Measurements from ENCODE around the gene STRN.
"Not testable (repeated sequence)": the region's sequence is repeated elsewhere in the genome, so short reads cannot be mapped to it uniquely, and the experiment has no call there.

The STRN gene

DNA sequence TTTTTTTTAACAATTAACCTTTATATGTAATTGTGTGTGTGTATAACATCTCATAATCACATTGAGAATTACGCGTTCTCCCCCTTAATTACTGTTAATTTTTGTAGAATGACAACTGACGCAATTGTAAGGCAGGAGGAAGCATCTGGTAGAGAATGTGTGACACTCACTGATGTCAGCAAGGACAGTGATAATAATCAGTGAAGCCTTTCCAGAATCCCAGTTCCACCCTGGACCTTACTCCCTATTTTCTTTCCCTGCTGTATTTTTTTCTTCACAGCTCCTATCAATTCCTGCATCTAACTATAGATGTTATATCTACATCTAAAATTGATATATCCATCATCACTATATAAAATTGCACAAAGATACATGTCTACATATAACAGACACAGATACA is 16.1 kb upstream of the STRN start:
- no peaks in the 10 kb centered on the region for H3K36me3 ChIP-seq (ENCODE audit: insufficient read depth)

DNA sequence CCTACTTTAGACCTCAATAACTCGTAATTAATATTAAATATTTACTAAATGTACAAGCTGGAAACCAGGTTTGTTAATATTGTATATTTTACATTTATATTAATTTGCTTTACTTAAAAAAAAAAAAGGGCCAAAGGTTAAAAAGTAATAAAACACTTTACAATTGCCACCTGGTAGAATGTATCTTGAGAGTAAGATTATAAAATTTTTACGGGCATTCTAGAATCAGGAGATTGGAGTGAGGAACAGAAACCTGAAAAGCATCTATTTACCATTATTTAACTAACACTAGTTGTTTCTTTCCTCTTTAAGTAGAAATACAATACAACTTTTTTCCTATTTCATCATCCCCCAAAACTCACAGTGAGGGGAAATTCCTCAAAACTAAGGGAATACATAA is 15.6 kb upstream of the STRN start:
- H4K20me1 ChIP-seq (ENCODE audit: insufficient read depth), result no peaks in the 10 kb centered on the region
- no peak overlapping the region for H3K27ac ChIP-seq
- no peak overlapping the region for H3K4me2 ChIP-seq
- H2AFZ ChIP-seq (ENCODE audit: low read depth), result no peak overlapping the region
- H3K27me3 ChIP-seq (ENCODE audit: insufficient read depth, low read depth), result no peaks in the 10 kb centered on the region
- no peaks in the 10 kb centered on the region for H3K36me3 ChIP-seq (ENCODE audit: insufficient read depth)
- no peaks in the 10 kb centered on the region for H3K4me1 ChIP-seq (ENCODE audit: low read depth, poor library complexity, severe bottlenecking)
- no peaks in the 10 kb centered on the region for H3K79me2 ChIP-seq (ENCODE audit: insufficient read depth, low read depth)
- no peak overlapping the region for H3K4me3 ChIP-seq (IDR thresholded peaks at IDR 0.05; ENCODE audit: insufficient read depth, low read depth, low read length)
- TF ChIP-seq, protein P1, sequence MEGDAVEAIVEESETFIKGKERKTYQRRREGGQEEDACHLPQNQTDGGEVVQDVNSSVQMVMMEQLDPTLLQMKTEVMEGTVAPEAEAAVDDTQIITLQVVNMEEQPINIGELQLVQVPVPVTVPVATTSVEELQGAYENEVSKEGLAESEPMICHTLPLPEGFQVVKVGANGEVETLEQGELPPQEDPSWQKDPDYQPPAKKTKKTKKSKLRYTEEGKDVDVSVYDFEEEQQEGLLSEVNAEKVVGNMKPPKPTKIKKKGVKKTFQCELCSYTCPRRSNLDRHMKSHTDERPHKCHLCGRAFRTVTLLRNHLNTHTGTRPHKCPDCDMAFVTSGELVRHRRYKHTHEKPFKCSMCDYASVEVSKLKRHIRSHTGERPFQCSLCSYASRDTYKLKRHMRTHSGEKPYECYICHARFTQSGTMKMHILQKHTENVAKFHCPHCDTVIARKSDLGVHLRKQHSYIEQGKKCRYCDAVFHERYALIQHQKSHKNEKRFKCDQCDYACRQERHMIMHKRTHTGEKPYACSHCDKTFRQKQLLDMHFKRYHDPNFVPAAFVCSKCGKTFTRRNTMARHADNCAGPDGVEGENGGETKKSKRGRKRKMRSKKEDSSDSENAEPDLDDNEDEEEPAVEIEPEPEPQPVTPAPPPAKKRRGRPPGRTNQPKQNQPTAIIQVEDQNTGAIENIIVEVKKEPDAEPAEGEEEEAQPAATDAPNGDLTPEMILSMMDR (conservative IDR thresholded peaks at IDR 0.05; ENCODE audit: low read depth, low read length), result no peak
- no peak overlapping the region for H3K9ac ChIP-seq

More for the DNA sequence above, 16.1 kb upstream of the STRN start:
- H3K4me1 ChIP-seq (ENCODE audit: low read depth, poor library complexity, severe bottlenecking), result no peaks in the 10 kb centered on the region
- no peaks in the 10 kb centered on the region for H3K27me3 ChIP-seq (ENCODE audit: insufficient read depth, low read depth)
- no peak overlapping the region for H3K4me2 ChIP-seq
- no peak overlapping the region for H2AFZ ChIP-seq (ENCODE audit: low read depth)
- H3K9ac ChIP-seq, result no peak overlapping the region
- no peak overlapping the region for H3K27ac ChIP-seq
- TF ChIP-seq, protein P1 (conservative IDR thresholded peaks at IDR 0.05; ENCODE audit: low read depth, low read length), result no peak
- H3K4me3 ChIP-seq (IDR thresholded peaks at IDR 0.05; ENCODE audit: insufficient read depth, low read depth, low read length), result no peak overlapping the region
- no peaks in the 10 kb centered on the region for H3K79me2 ChIP-seq (ENCODE audit: insufficient read depth, low read depth)
- H4K20me1 ChIP-seq (ENCODE audit: insufficient read depth), result no peaks in the 10 kb centered on the region

DNA sequence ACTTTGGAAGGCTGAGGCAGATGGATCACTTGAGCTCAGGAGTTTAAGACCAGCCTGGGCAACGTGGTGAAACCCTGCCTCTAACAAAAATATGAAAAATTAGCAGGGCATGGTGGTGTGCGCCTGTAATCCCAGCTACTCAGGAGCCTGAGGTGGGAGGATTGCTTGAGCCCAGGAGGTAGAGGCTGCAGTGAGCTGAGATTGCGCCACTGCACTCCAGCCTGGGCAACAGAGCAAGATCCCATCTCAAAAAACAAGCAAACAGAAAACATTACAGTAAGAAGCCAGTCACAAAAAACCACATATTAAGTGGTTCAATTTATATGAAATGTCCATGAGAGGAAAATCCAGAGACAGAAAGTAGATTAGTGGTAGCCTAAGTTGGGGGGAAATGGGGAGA is 12.7 kb upstream of the STRN start:
- not testable (repeated sequence) for H3K79me2 ChIP-seq (ENCODE audit: insufficient read depth, low read depth); H3K27ac ChIP-seq; H3K4me2 ChIP-seq; H2AFZ ChIP-seq (ENCODE audit: low read depth); H3K27me3 ChIP-seq (ENCODE audit: insufficient read depth, low read depth); H3K4me3 ChIP-seq (IDR thresholded peaks at IDR 0.05; ENCODE audit: insufficient read depth, low read depth, low read length); H3K36me3 ChIP-seq (ENCODE audit: insufficient read depth); H4K20me1 ChIP-seq (ENCODE audit: insufficient read depth); H3K9ac ChIP-seq; H3K4me1 ChIP-seq (ENCODE audit: low read depth, poor library complexity, severe bottlenecking)

DNA sequence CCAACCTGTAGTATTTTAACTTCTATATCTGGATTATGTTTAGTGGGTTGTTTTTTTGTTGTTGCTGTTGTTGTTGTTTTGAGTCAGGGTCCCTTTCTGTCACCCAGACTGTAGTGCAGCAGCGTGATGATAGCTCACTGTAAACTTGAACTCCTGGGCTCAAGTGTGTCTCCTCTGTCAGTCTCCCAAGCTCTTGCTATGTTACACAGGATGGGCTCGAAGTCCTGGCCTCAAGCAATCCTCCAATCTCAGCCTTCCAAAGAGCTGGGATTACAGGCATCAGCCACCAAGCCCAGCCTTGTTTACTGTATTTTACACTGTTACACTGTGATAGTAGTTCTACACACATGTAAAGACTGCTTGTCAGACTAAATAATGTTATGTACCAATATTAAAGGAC is 9.7 kb upstream of the STRN start:
- Histone ChIP-seq H3K4me2 (no peak overlapping the region), H4K20me1 (ENCODE audit: insufficient read depth) (no peaks in the 10 kb centered on the region), H2AFZ (ENCODE audit: low read depth) (no peak overlapping the region), H3K9ac (no peak overlapping the region), H3K4me1 (ENCODE audit: low read depth, poor library complexity, severe bottlenecking) (no peaks in the 10 kb centered on the region), H3K36me3 (ENCODE audit: insufficient read depth) (no peaks in the 10 kb centered on the region), H3K27me3 (ENCODE audit: insufficient read depth, low read depth) (no peaks in the 10 kb centered on the region), H3K79me2 (ENCODE audit: insufficient read depth, low read depth) (no peaks in the 10 kb centered on the region), H3K27ac (no peak overlapping the region), H3K4me3 (IDR thresholded peaks at IDR 0.05; ENCODE audit: insufficient read depth, low read depth, low read length) (no peak overlapping the region)
- TF ChIP-seq, protein P1 (conservative IDR thresholded peaks at IDR 0.05; ENCODE audit: low read depth, low read length), result no peak

DNA sequence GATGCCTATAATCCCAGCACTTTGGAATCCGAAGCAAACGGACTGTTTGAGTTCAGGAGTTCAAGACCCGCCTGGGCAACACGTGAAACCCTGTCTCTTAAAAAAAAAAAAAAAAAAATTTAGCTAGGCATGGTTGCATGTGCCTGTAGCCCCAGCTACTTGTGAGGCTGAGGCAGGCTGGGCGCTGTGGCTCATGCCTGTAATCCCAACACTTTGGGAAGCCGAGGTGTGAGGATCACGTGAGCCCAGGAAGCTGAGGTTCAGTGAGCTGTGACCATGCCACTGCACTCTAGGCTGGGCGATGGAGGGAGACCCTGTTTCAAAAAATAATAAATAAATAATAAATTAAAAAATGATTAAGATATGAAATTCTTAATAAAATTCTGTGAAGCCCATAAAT is 9.0 kb upstream of the STRN start:
- Histone ChIP-seq H3K4me2 (no peak overlapping the region), H3K4me3 (IDR thresholded peaks at IDR 0.05; ENCODE audit: insufficient read depth, low read depth, low read length) (no peak overlapping the region), H2AFZ (ENCODE audit: low read depth) (no peak overlapping the region), H3K4me1 (ENCODE audit: low read depth, poor library complexity, severe bottlenecking) (no peaks in the 10 kb centered on the region), H3K36me3 (ENCODE audit: insufficient read depth) (no peaks in the 10 kb centered on the region), H3K9ac (no peak overlapping the region), H4K20me1 (ENCODE audit: insufficient read depth) (no peaks in the 10 kb centered on the region), H3K27me3 (ENCODE audit: insufficient read depth, low read depth) (no peaks in the 10 kb centered on the region), H3K79me2 (ENCODE audit: insufficient read depth, low read depth) (no peaks in the 10 kb centered on the region), H3K27ac (no peak overlapping the region)
- TF ChIP-seq, protein P1 (conservative IDR thresholded peaks at IDR 0.05; ENCODE audit: low read depth, low read length), result no peak

Data from KMS-11 (cell line).